Tibial nerve (tissue), 4 donors: ENCODE results near the gene NTRK2. TPM values are rescaled to one million over a fixed set of nuclear protein-coding genes. Genes with fewer than 3 reads are reported as not detected.

ENCODE experiments used
- DNase-seq, 2 donors: peaks; one replicate each; pipeline ENCODE4 v3.0.0-alpha.2; 2019; ENCODE audit warnings: low spot score in 2 of 2
- H3K27ac ChIP-seq, 4 donors: fragments of 200-600 bp; sonication (generic) in 3 of 4; one replicate each; pipeline ENCODE4 v1.5.1; 2017 to 2019; ENCODE audit warnings: mild to moderate bottlenecking in 1 of 4
- H3K27me3 ChIP-seq, 2 donors: fragments of 200-600 bp; sonication (generic) in 1 of 2; one replicate each; pipeline versions ENCODE4 v1.5.1 to v1.6.0; 2017 to 2019
- H3K36me3 ChIP-seq, 3 donors: fragments of 200-600 bp; sonication (generic); one replicate each; pipeline ENCODE4 v1.5.1; 2018 to 2019
- H3K4me1 ChIP-seq, 4 donors: fragments of 200-600 bp; sonication (generic) in 3 of 4; one replicate each; pipeline ENCODE4 v1.5.1; 2017 to 2019
- H3K4me3 ChIP-seq, 4 donors: fragments of 200-600 bp; sonication (generic) in 3 of 4; one replicate each; pipeline ENCODE4 v1.5.1; 2017 to 2019; ENCODE audit warnings: mild to moderate bottlenecking in 1 of 4, moderate library complexity in 1 of 4
- H3K9me3 ChIP-seq, 4 donors: fragments of 200-600 bp; sonication (generic) in 3 of 4; one replicate each; pipeline ENCODE4 v1.5.1; 2017 to 2019
- CTCF ChIP-seq, 5 experiments: fragments of 200-600 bp in 3 of 5; fragments of 450-650 bp in 2 of 5; sonication (generic) in 3 of 5; IDR thresholded peaks; one replicate each; pipeline ENCODE4 v1.5.1; 2016 to 2019; ENCODE audit warnings: antibody characterized with exemption in 5 of 5, mild to moderate bottlenecking in 3 of 5, moderate library complexity in 2 of 5
- EP300 ChIP-seq, 2 donors: sonication (generic); formaldehyde crosslinking; IDR thresholded peaks; one replicate each; pipeline ENCODE4 v1.6.1; 2017; ENCODE audit warnings: antibody characterized with exemption in 2 of 2, mild to moderate bottlenecking in 1 of 2
- POLR2A ChIP-seq, 2 donors: fragments of 450-650 bp; IDR thresholded peaks; one replicate each; pipeline ENCODE4 v1.6.1; 2017; ENCODE audit warnings: antibody characterized with exemption in 2 of 2, mild to moderate bottlenecking in 2 of 2, moderate library complexity in 2 of 2
- WGBS, 2 donors: methylation state at CpG; one replicate each; pipeline ENCODE4 v1.1.5; 2018; 5-methylcytosine and 5-hydroxymethylcytosine counted together
- total RNA-seq, 4 donors: library from RNA; depleted of rRNA; stranded (reverse); fragments of >200 nt; gene quantifications; one replicate each; pipeline ENCODE4 v1.1.0, GENCODE V29; 2016

The NTRK2 gene
- total RNA-seq, 4 donors from 2014 or later = 46.7 to 83.4 (median 69.5) TPM

DNA sequence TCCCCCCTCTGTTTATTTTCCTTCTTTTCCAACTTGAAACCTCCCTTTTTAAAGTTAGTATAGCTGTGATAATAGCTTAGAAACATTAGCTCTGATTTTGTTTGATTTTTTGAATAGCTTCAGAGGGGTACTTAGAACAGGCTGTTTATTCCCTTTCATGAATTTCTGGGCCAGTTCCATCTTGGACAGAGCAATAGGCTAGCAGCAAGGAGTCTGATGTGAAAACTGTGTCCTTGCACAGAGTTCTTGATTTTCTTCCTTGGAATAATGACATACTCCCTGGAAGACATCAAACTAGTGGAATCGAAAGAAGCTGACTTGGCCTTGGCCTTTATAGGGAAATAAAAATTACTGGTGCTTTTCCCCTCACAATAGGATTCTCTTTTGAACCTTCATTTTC lies 32.9 kb downstream of the NTRK2 start:
- Histone ChIP-seq H3K4me1 (peaks cover 0 to 63% (median 17%) of the 10 kb centered on the region in 4 donors), H3K36me3 (no peaks in the 10 kb centered on the region), H3K4me3 (no peak overlapping the region), H3K27me3 (no peaks in the 10 kb centered on the region), H3K9me3 (no peaks in the 10 kb centered on the region), H3K27ac (peak overlapping the region in 2 of 4 donors; percentile 53 to 66)
- TF ChIP-seq CTCF (IDR thresholded peaks at IDR 0.05) (no peak), POLR2A (IDR thresholded peaks at IDR 0.05) (no peak), EP300 (IDR thresholded peaks at IDR 0.05) (no peak)
- WGBS, 2 donors = 33 to 34% methylated on average over 1 of the region's 1 CpG
- no peak for DNase-seq

- peaks cover 0 to 54% (median 17%) of the 10 kb centered on the region in 4 donors for H3K4me1 ChIP-seq
- H3K27ac ChIP-seq = peak overlapping the region in 1 of 4 donors; percentile 66
- TF ChIP-seq POLR2A (IDR thresholded peaks at IDR 0.05) (no peak), EP300 (IDR thresholded peaks at IDR 0.05) (no peak), CTCF (IDR thresholded peaks at IDR 0.05) (no peak)
- H3K4me3 ChIP-seq = no peak overlapping the region
- no peaks in the 10 kb centered on the region for H3K27me3 ChIP-seq
- no peaks in the 10 kb centered on the region for H3K9me3 ChIP-seq
- no peaks in the 10 kb centered on the region for H3K36me3 ChIP-seq
- DNase-seq = no peak
Observed at GRCh38 chr9:84703793-84704192, 34.3 kb downstream of the NTRK2 start.

- no peaks in the 10 kb centered on the region for H3K9me3 ChIP-seq
- H3K27me3 ChIP-seq = no peaks in the 10 kb centered on the region
- WGBS, 2 donors = 38% methylated on average over 5 of the region's 5 CpGs
- DNase-seq = no peak
- H3K36me3 ChIP-seq = no peaks in the 10 kb centered on the region
- peaks cover 0 to 57% (median 15%) of the 10 kb centered on the region in 4 donors for H3K4me1 ChIP-seq
- TF ChIP-seq POLR2A (IDR thresholded peaks at IDR 0.05) (no peak), CTCF (IDR thresholded peaks at IDR 0.05) (no peak), EP300 (IDR thresholded peaks at IDR 0.05) (no peak)
- peak overlapping the region in 2 of 4 donors; percentile 52 to 60 for H3K27ac ChIP-seq
- no peak overlapping the region for H3K4me3 ChIP-seq
Observed at GRCh38 chr9:84705128-84705527, 35.6 kb downstream of the NTRK2 start.

DNA sequence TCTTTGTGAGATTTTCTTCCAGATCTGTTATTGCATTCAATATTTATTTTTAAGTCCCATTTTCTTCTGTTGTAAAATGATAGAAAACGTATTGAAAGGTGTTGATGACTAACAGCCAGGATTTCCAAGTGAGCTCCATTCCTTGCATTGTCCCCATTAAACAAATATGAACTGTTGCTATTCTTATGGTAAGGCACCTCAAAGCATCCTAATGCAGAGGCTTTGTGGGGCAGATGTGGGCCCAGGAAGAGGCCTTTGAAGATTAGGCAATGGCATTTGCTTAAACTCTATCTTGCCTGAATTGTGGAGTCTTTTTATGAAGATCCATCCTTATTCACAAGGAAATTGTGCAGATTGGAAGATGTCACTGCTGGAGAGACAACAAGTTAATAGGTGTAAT lies 38.9 kb downstream of the NTRK2 start:
- Histone ChIP-seq H3K4me3 (no peak overlapping the region), H3K27ac (no peak overlapping the region), H3K4me1 (peaks cover 0 to 42% (median 4%) of the 10 kb centered on the region in 4 donors), H3K27me3 (no peaks in the 10 kb centered on the region), H3K9me3 (no peaks in the 10 kb centered on the region), H3K36me3 (no peaks in the 10 kb centered on the region)
- TF ChIP-seq EP300 (IDR thresholded peaks at IDR 0.05) (no peak), POLR2A (IDR thresholded peaks at IDR 0.05) (no peak), CTCF (IDR thresholded peaks at IDR 0.05) (no peak)
- 88 to 92% methylated on average over 1 of the region's 1 CpG for WGBS, 2 donors
- no peak for DNase-seq

- TF ChIP-seq CTCF (IDR thresholded peaks at IDR 0.05) (no peak), POLR2A (IDR thresholded peaks at IDR 0.05) (no peak), EP300 (IDR thresholded peaks at IDR 0.05) (no peak)
- no peak overlapping the region for H3K27ac ChIP-seq
- 71 to 74% methylated on average over 1 of the region's 1 CpG for WGBS, 2 donors
Observed at GRCh38 chr9:84709056-84709455, 39.5 kb downstream of the NTRK2 start.

More at GRCh38 chr9:84709056-84709455, 39.5 kb downstream of the NTRK2 start:
- no peak overlapping the region for H3K4me3 ChIP-seq
- H3K36me3 ChIP-seq = no peaks in the 10 kb centered on the region
- H3K4me1 ChIP-seq = peaks cover 0 to 36% (median 5%) of the 10 kb centered on the region in 4 donors
- no peaks in the 10 kb centered on the region for H3K9me3 ChIP-seq
- no peaks in the 10 kb centered on the region for H3K27me3 ChIP-seq
- DNase-seq = no peak
